ENCODE measurements around the gene POTEI.
"Not testable (repeated sequence)": the region's sequence is repeated elsewhere in the genome, so short reads cannot be mapped to it uniquely, and the experiment has no call there.

The POTEI gene

GRCh38 chr2:130454712-130455083, 54.4 kb downstream of the POTEI start:
- ATAC-seq, result not testable (repeated sequence)

- not testable (repeated sequence) for ATAC-seq
These were observed 55.0 kb downstream of the POTEI start for GRCh38 chr2:130453955-130454711.

- ATAC-seq, result not testable (repeated sequence)
These were observed 56.2 kb downstream of the POTEI start for GRCh38 chr2:130452897-130453296.

- not testable (repeated sequence) for ATAC-seq
These were observed 57.3 kb downstream of the POTEI start for GRCh38 chr2:130451823-130452222.

- not testable (repeated sequence) for ATAC-seq
These were observed 57.9 kb downstream of the POTEI start for GRCh38 chr2:130451278-130451677.

- ATAC-seq, result not testable (repeated sequence)
These were observed 58.8 kb downstream of the POTEI start for GRCh38 chr2:130450366-130450765.

GRCh38 chr2:130427631-130428030, 81.5 kb downstream of the POTEI start:
- not testable (repeated sequence) for ATAC-seq

- ATAC-seq, result not testable (repeated sequence)
These were observed 90.3 kb downstream of the POTEI start for GRCh38 chr2:130418845-130419244.

GRCh38 chr2:130416693-130417092, 92.4 kb downstream of the POTEI start:
- not testable (repeated sequence) for ATAC-seq

All from SK-N-SH treated with all-trans-retinoic acid at 6 μM for 48 hours (cell line).